ENCODE data around the gene HSFX3. TPM values are rescaled to one million over a fixed set of nuclear protein-coding genes. Genes with fewer than 3 reads are reported as not detected.

HSFX3 gene
- total RNA-seq, 1 experiment from 2014 or later: not detected

GRCh38 chrX:149518236-149518635, 31.5 kb downstream of the HSFX3 start:
- no peak overlapping the region for H3K4me2 ChIP-seq
- CTCF ChIA-PET: interaction anchor here (0.7 kb wide), 1 partner anchor 23 kb away, joined by 3 read pairs; no protein-coding TSS in a partner anchor
- no peaks in the 10 kb centered on the region for H3K9me3 ChIP-seq (ENCODE audit: insufficient read depth, low read depth)

GRCh38 chrX:149517308-149517707, 32.4 kb downstream of the HSFX3 start:
- intact Hi-C loops (cut with micrococcal nuclease; ENCODE audit: unreplicated experiment): loop anchor here (10.0 kb wide), 1 partner anchor 1167 kb away; no protein-coding TSS in a partner anchor
- H3K9me3 ChIP-seq (ENCODE audit: insufficient read depth, low read depth): no peaks in the 10 kb centered on the region
- ChIA-PET CTCF (interaction anchor here (0.7 kb wide), 1 partner anchor 11 kb away, joined by 3 read pairs; no protein-coding TSS in a partner anchor), POLR2A (ENCODE audit: unreplicated experiment) (no interaction called here)
- H3K27ac ChIP-seq: no peak overlapping the region
- H3K4me3 ChIP-seq: no peak overlapping the region
- H3K79me2 ChIP-seq (ENCODE audit: low read depth): no peaks in the 10 kb centered on the region
- no peak for DNase-seq
- H2AFZ ChIP-seq: no peak overlapping the region
- no peak overlapping the region for H3K4me2 ChIP-seq
- H3F3A ChIP-seq (ENCODE audit: insufficient read depth, low read depth): peaks cover 13% of the 10 kb centered on the region
- peaks cover 20% of the 10 kb centered on the region for H3K4me1 ChIP-seq (replicated peaks; ENCODE audit: insufficient read depth)
- no peaks in the 10 kb centered on the region for H3K27me3 ChIP-seq (ENCODE audit: insufficient read depth, low read depth)
- no peak for TF ChIP-seq CTCF (conservative IDR thresholded peaks at IDR 0.05)
- no peak for TF ChIP-seq EZH2 (IDR thresholded peaks at IDR 0.05; ENCODE audit: low read depth)
- H4K20me1 ChIP-seq (ENCODE audit: insufficient read depth): no peaks in the 10 kb centered on the region
- H3K9me2 ChIP-seq (ENCODE audit: insufficient read depth): no peaks in the 10 kb centered on the region
- no peaks in the 10 kb centered on the region for H3K36me3 ChIP-seq (ENCODE audit: low read depth)
- BruUV-seq (replicated peaks): no TSS peak

More at GRCh38 chrX:149518236-149518635, 31.5 kb downstream of the HSFX3 start:
- H3K27me3 ChIP-seq (ENCODE audit: insufficient read depth, low read depth): no peaks in the 10 kb centered on the region
- no peak overlapping the region for H3K4me3 ChIP-seq
- no peaks in the 10 kb centered on the region for H4K20me1 ChIP-seq (ENCODE audit: insufficient read depth)
- H2AFZ ChIP-seq: no peak overlapping the region
- H3K4me1 ChIP-seq (replicated peaks; ENCODE audit: insufficient read depth): peaks cover 11% of the 10 kb centered on the region
- BruUV-seq (replicated peaks): no TSS peak
- no peaks in the 10 kb centered on the region for H3K36me3 ChIP-seq (ENCODE audit: low read depth)
- no peak for DNase-seq
- no peak for TF ChIP-seq CTCF (conservative IDR thresholded peaks at IDR 0.05)
- TF ChIP-seq EZH2 (IDR thresholded peaks at IDR 0.05; ENCODE audit: low read depth): no peak
- no peak overlapping the region for H3K27ac ChIP-seq
- no peaks in the 10 kb centered on the region for H3K9me2 ChIP-seq (ENCODE audit: insufficient read depth)
- H3F3A ChIP-seq (ENCODE audit: insufficient read depth, low read depth): peaks cover 5% of the 10 kb centered on the region; the same call in 1 of the 2 replicates
- intact Hi-C loops (cut with micrococcal nuclease; ENCODE audit: unreplicated experiment): loop anchor here (10.0 kb wide), 1 partner anchor 1167 kb away; no protein-coding TSS in a partner anchor
- POLR2A ChIA-PET (ENCODE audit: unreplicated experiment): no interaction called here
- H3K79me2 ChIP-seq (ENCODE audit: low read depth): no peaks in the 10 kb centered on the region

GRCh38 chrX:149516604-149517003, 33.1 kb downstream of the HSFX3 start:
- Histone ChIP-seq H3K79me2 (ENCODE audit: low read depth) (no peaks in the 10 kb centered on the region), H3K36me3 (ENCODE audit: low read depth) (no peaks in the 10 kb centered on the region), H3K4me3 (no peak overlapping the region), H3K27me3 (ENCODE audit: insufficient read depth, low read depth) (no peaks in the 10 kb centered on the region), H3K27ac (no peak overlapping the region), H4K20me1 (ENCODE audit: insufficient read depth) (no peaks in the 10 kb centered on the region), H3K9me3 (ENCODE audit: insufficient read depth, low read depth) (no peaks in the 10 kb centered on the region), H3K9me2 (ENCODE audit: insufficient read depth) (no peaks in the 10 kb centered on the region), H2AFZ (no peak overlapping the region), H3K4me1 (replicated peaks; ENCODE audit: insufficient read depth) (peaks cover 27% of the 10 kb centered on the region), H3F3A (ENCODE audit: insufficient read depth, low read depth) (peaks cover 20% of the 10 kb centered on the region), H3K4me2 (no peak overlapping the region)
- TF ChIP-seq CTCF (conservative IDR thresholded peaks at IDR 0.05) (no peak), EZH2 (IDR thresholded peaks at IDR 0.05; ENCODE audit: low read depth) (no peak)
- ChIA-PET CTCF (no interaction called here), POLR2A (ENCODE audit: unreplicated experiment) (no interaction called here)
- BruUV-seq (replicated peaks): no TSS peak
- intact Hi-C loops (cut with micrococcal nuclease; ENCODE audit: unreplicated experiment): loop anchor here (10.0 kb wide), 1 partner anchor 1168 kb away; no protein-coding TSS in a partner anchor
- no peak for DNase-seq

All from PC-9 (cell line).